GM10266 (cell line): ENCODE results near the gene FECH.

Source experiments
- DNase-seq: peaks from one replicate; pipeline ENCODE4 v3.0.0; 2012; ENCODE audit errors: extremely low spot score
- CTCF ChIP-seq: IDR thresholded peaks from 2 replicates; pipeline ENCODE4 v1.5.1; 2012; ENCODE audit warnings: mild to moderate bottlenecking, low read depth; ENCODE audit not compliant: control insufficient read depth, insufficient read depth; ENCODE audit errors: missing control alignments

Gene FECH

GRCh38 chr18:57516056-57516455 lies 70.4 kb downstream of the FECH start:
- DNase-seq, result no peak
- TF ChIP-seq CTCF, result no peak

- no peak for TF ChIP-seq CTCF
- no peak for DNase-seq
Observed at GRCh38 chr18:57505231-57505630, 81.3 kb downstream of the FECH start.

GRCh38 chr18:57502624-57503023 lies 83.9 kb downstream of the FECH start:
- no peak for TF ChIP-seq CTCF
- DNase-seq, result no peak

GRCh38 chr18:57498682-57499256 lies 87.7 kb downstream of the FECH start:
- no peak for TF ChIP-seq CTCF
- no peak for DNase-seq
